ENCODE data around the gene GRK5.

GRK5 gene

GRCh38 chr10:119391440-119392251 lies 184.3 kb downstream of the GRK5 start:
- DNase-seq: no peak

GRCh38 chr10:119393019-119393418 lies 185.6 kb downstream of the GRK5 start:
- no peak for DNase-seq

- no peak for DNase-seq
These were observed 186.1 kb downstream of the GRK5 start for GRCh38 chr10:119393421-119393820.

GRCh38 chr10:119393845-119394244 lies 186.5 kb downstream of the GRK5 start:
- no peak for DNase-seq

GRCh38 chr10:119394657-119395279 lies 187.4 kb downstream of the GRK5 start:
- no peak for DNase-seq

- DNase-seq: no peak
These were observed 188.1 kb downstream of the GRK5 start for GRCh38 chr10:119395280-119396007.

GRCh38 chr10:119396008-119396708 lies 188.8 kb downstream of the GRK5 start:
- DNase-seq: no peak

GRCh38 chr10:119396709-119397071 lies 189.3 kb downstream of the GRK5 start:
- no peak for DNase-seq

GRCh38 chr10:119397416-119397815 lies 190.0 kb downstream of the GRK5 start:
- DNase-seq: no peak

- DNase-seq: no peak
These were observed 191.6 kb downstream of the GRK5 start for GRCh38 chr10:119398996-119399395.

GRCh38 chr10:119399466-119399865 lies 192.1 kb downstream of the GRK5 start:
- DNase-seq: no peak

- DNase-seq: no peak
These were observed 194.5 kb downstream of the GRK5 start for GRCh38 chr10:119401671-119402395.

- DNase-seq: no peak
These were observed 196.6 kb downstream of the GRK5 start for GRCh38 chr10:119403921-119404320.

GRCh38 chr10:119404719-119405519 lies 197.5 kb downstream of the GRK5 start:
- DNase-seq: no peak

GRCh38 chr10:119405520-119405807 lies 198.1 kb downstream of the GRK5 start:
- no peak for DNase-seq

- no peak for DNase-seq
These were observed 198.8 kb downstream of the GRK5 start for GRCh38 chr10:119406137-119406536.

GRCh38 chr10:119406601-119407253 lies 199.4 kb downstream of the GRK5 start:
- no peak for DNase-seq

- no peak for DNase-seq
These were observed 199.9 kb downstream of the GRK5 start for GRCh38 chr10:119407254-119407777.

- no peak for DNase-seq
These were observed 200.7 kb downstream of the GRK5 start for GRCh38 chr10:119408072-119408471.

- DNase-seq: no peak
These were observed 201.6 kb downstream of the GRK5 start for GRCh38 chr10:119408969-119409371.

GRCh38 chr10:119409385-119409784 lies 202.0 kb downstream of the GRK5 start:
- DNase-seq: no peak
